Mucosa of descending colon (tissue), 3 donors: ENCODE measurements around the gene INKA2. TPM values are rescaled to one million over a fixed set of nuclear protein-coding genes. Genes with fewer than 3 reads are reported as not detected.

ENCODE experiments used
- ATAC-seq: fragments of 200-7000 bp; cut with Tn5 transposase; one replicate; pipeline ENCODE4 v1.9.1; 2020; ENCODE audit warnings: mild to moderate bottlenecking, moderate library complexity
- DNase-seq, 3 donors: peaks; one replicate each; pipeline ENCODE4 v3.0.0-alpha.2; 2020
- H3K36me3 ChIP-seq: fragments of 200-600 bp; one replicate; pipeline ENCODE4 v1.8.0; 2021; ENCODE audit warnings: low read depth, mild to moderate bottlenecking
- H3K4me1 ChIP-seq: fragments of 200-600 bp; one replicate; pipeline ENCODE4 v1.8.0; 2021; ENCODE audit warnings: low read depth, mild to moderate bottlenecking
- H3K4me3 ChIP-seq: fragments of 200-600 bp; one replicate; pipeline ENCODE4 v1.8.0; 2021; ENCODE audit warnings: mild to moderate bottlenecking
- H3K9me3 ChIP-seq: fragments of 200-600 bp; one replicate; pipeline ENCODE4 v1.8.0; 2021; ENCODE audit warnings: mild to moderate bottlenecking
- intact Hi-C, 2 donors: fragments of 100-400 bp; cut with DNase I in 1 of 2; cut with micrococcal nuclease in 1 of 2; formaldehyde crosslinking; loops; one replicate each; pipeline versions ENCODE4 v1.11.0 to v1.11.1; 2022; cut with DNase I, micrococcal nuclease
- total RNA-seq, 3 donors: library from RNA; stranded (reverse); fragmentation: NEBNext Ultra II Directional in 2 of 3; extraction: Animal tissue kit (Norgen Biotek cat#: 25700) in 2 of 3; gene quantifications; one replicate each; pipeline versions ENCODE4 v1.2.1 to v1.2.4, GENCODE V29; 2021 to 2023
- TF ChIP-seq, protein P1 (sequence below): fragments of 200-600 bp; IDR thresholded peaks from one replicate; pipeline ENCODE4 v1.8.0; 2022; ENCODE audit warnings: antibody characterized with exemption, mild to moderate bottlenecking
- donor health status: DM: no; HTN: no; CAD: no; lungs with moderate emphysema.
- donor health status: DM: no; HTN: no; CAD: no.
- donor health status: DM: no; HTN: yes; CAD: no.

Gene INKA2
- total RNA-seq, 3 donors from 2014 or later = 2.3 to 9.8 (median 2.5) TPM

DNA sequence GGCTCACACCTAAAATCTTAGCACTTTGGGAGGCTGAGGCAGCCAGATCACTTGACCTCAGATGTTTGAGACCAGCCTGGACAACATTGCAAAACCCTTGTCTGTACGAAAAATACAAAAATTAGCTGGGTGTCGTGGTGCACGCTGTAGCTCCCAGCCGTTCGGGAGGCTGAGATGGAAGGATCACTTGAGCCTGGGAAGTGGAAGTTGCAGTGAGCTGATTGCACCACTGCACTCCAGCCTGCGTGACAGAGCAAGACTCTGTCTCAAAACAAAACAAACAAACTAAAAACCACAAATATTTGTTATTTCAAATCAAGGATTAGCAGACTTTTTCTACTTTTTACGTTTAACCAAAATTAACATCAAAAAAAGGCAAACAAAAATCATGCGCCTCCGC lies 31.3 kb downstream of the INKA2 start:
- Histone ChIP-seq H3K9me3 (no peaks in the 10 kb centered on the region), H3K36me3 (no peaks in the 10 kb centered on the region), H3K4me3 (no peak overlapping the region), H3K4me1 (no peaks in the 10 kb centered on the region)
- TF ChIP-seq, protein P1, sequence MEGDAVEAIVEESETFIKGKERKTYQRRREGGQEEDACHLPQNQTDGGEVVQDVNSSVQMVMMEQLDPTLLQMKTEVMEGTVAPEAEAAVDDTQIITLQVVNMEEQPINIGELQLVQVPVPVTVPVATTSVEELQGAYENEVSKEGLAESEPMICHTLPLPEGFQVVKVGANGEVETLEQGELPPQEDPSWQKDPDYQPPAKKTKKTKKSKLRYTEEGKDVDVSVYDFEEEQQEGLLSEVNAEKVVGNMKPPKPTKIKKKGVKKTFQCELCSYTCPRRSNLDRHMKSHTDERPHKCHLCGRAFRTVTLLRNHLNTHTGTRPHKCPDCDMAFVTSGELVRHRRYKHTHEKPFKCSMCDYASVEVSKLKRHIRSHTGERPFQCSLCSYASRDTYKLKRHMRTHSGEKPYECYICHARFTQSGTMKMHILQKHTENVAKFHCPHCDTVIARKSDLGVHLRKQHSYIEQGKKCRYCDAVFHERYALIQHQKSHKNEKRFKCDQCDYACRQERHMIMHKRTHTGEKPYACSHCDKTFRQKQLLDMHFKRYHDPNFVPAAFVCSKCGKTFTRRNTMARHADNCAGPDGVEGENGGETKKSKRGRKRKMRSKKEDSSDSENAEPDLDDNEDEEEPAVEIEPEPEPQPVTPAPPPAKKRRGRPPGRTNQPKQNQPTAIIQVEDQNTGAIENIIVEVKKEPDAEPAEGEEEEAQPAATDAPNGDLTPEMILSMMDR = no peak
- ATAC-seq = no peak
- no peak for DNase-seq
- intact Hi-C loops = no loop called here

DNA sequence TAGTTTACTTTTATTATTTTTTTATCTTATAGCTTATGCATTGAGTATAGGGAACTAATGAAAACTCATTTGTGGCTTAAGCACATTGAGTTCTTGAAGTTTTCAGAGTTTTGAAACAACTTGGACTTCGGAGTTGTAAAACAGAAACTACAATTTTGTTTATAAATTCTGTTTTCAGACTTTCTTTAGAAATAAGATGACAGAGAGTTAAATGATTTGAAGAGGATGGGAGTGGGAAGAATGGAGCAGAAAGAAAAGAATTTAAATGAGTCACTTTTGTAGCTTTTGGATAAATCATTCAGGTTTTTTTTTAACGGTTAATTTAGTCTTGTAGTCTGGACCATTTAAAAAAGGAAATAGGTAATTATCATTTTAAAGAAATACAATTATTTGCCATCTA lies 32.3 kb downstream of the INKA2 start:
- no peak overlapping the region for H3K4me3 ChIP-seq
- no peak for ATAC-seq
- no peaks in the 10 kb centered on the region for H3K9me3 ChIP-seq
- intact Hi-C loops = no loop called here
- H3K4me1 ChIP-seq = no peaks in the 10 kb centered on the region
- TF ChIP-seq, protein P1 = no peak
- no peaks in the 10 kb centered on the region for H3K36me3 ChIP-seq
- DNase-seq = no peak

DNA sequence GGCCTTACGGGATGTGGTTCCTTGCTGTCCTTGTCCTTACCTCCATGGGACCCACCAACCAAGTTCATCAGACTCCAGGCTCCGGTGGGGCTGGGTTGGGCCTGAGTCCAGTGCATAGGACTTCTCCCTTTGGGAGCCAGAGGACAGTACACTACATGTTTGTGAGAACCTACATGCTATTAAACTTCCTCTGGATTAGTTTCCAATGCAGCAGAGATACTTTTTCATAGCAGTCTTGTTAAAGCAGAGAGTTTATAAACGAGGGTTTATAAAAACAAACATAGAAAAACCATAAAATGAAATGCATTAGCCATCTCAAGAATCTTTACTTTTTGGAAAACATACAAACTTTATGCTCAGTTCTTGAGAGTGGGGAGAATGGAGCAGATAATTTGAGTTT lies 33.4 kb downstream of the INKA2 start:
- TF ChIP-seq, protein P1 = no peak
- H3K36me3 ChIP-seq = no peaks in the 10 kb centered on the region
- DNase-seq (no peak), ATAC-seq (no peak)
- intact Hi-C loops = no loop called here
- H3K4me3 ChIP-seq = no peak overlapping the region
- H3K9me3 ChIP-seq = no peaks in the 10 kb centered on the region
- H3K4me1 ChIP-seq = no peaks in the 10 kb centered on the region

DNA sequence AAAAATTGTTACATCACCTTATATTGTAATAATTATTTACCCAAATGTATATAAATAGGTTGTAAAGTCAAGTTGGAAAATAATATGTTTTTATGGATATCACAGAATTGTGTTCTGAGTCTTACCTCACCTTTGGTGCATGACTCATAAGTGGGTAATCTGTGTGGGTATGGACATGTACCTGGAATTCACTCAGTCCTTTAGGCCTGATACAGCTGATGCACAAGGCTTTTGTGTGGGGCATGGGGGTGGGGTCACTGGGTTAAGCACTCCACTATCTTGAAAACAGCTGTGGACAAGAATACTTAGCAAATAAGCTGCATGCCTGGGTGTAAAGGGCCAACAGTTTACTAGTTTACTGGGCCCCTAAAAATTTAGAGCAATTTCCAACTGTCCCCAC lies 34.4 kb downstream of the INKA2 start:
- H3K4me3 ChIP-seq = no peak overlapping the region
- ATAC-seq = peak; percentile 79
- TF ChIP-seq, protein P1 = no peak
- no peaks in the 10 kb centered on the region for H3K9me3 ChIP-seq
- no peaks in the 10 kb centered on the region for H3K36me3 ChIP-seq
- intact Hi-C loops = no loop called here
- no peaks in the 10 kb centered on the region for H3K4me1 ChIP-seq
- DNase-seq = no peak

DNA sequence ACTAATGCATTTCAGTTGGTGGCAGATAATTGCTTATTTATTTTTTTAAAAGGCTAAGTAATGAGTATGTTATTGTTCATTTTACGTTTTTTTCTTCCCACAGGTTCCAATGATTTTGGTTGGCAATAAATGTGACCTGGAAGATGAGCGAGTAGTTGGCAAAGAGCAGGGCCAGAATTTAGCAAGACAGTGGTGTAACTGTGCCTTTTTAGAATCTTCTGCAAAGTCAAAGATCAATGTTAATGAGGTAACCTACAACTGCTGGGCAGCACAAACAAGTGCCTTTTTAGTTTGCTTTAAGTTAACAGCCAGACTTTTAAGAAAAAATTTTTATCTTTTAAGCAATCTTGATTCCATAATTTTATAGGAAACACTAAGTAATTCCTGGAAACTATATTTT lies 35.0 kb downstream of the INKA2 start:
- DNase-seq (no peak), ATAC-seq (no peak)
- intact Hi-C loops = no loop called here
- Histone ChIP-seq H3K4me3 (no peak overlapping the region), H3K36me3 (no peaks in the 10 kb centered on the region), H3K4me1 (no peaks in the 10 kb centered on the region), H3K9me3 (no peaks in the 10 kb centered on the region)
- TF ChIP-seq, protein P1 = no peak

DNA sequence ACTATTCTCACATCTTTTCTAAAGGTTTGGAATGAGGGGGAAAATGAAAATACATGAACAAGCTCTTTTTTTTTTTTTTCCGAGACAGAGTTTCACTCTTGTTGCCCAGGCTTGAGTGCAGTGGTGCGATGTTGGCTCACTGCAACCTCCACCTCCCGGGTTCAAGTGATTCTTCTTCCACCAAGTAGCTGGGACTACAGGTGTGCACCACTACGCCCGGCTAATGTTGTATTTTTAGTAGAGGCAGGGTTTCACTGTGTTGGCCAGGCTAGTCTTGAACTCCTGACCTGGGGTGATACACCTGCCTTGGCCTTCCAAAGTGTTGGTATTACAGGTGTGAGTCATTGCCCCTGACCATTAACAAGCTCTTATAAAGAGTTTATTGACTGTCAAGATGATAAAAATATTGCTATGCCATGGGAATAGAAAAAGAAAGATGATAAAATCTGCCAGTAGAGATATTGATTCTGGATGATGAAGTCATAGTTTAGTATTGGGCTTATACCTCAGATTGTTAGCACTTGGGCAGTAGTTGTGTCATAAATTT lies 36.6 kb downstream of the INKA2 start:
- Histone ChIP-seq H3K9me3 (no peaks in the 10 kb centered on the region), H3K4me3 (no peak overlapping the region), H3K36me3 (no peaks in the 10 kb centered on the region), H3K4me1 (no peaks in the 10 kb centered on the region)
- TF ChIP-seq, protein P1 = no peak
- DNase-seq (no peak), ATAC-seq (peak; percentile 39)
- intact Hi-C loops = no loop called here
